ENCODE data around the gene GAREM1.

Gene GAREM1

GRCh38 chr18:32287249-32287648 lies 183.4 kb downstream of the GAREM1 start:
- no peak for DNase-seq

- DNase-seq: no peak
Observed at GRCh38 chr18:32286749-32287148, 183.9 kb downstream of the GAREM1 start.

GRCh38 chr18:32284284-32284683 lies 186.4 kb downstream of the GAREM1 start:
- no peak for DNase-seq

- DNase-seq: no peak
Observed at GRCh38 chr18:32280911-32281310, 189.8 kb downstream of the GAREM1 start.

GRCh38 chr18:32280188-32280783 lies 190.4 kb downstream of the GAREM1 start:
- no peak for DNase-seq

GRCh38 chr18:32278177-32278799 lies 192.4 kb downstream of the GAREM1 start:
- no peak for DNase-seq

- DNase-seq: no peak
Observed at GRCh38 chr18:32277549-32277948, 193.1 kb downstream of the GAREM1 start.

- DNase-seq: no peak
Observed at GRCh38 chr18:32276906-32277305, 193.8 kb downstream of the GAREM1 start.

GRCh38 chr18:32276256-32276655 lies 194.4 kb downstream of the GAREM1 start:
- DNase-seq: no peak

GRCh38 chr18:32275221-32275620 lies 195.5 kb downstream of the GAREM1 start:
- DNase-seq: no peak

- no peak for DNase-seq
Observed at GRCh38 chr18:32274307-32274706, 196.4 kb downstream of the GAREM1 start.

- no peak for DNase-seq
Observed at GRCh38 chr18:32271672-32272208, 198.9 kb downstream of the GAREM1 start.

- DNase-seq: no peak
Observed at GRCh38 chr18:32270341-32270740, 200.3 kb downstream of the GAREM1 start.

- DNase-seq: no peak
Observed at GRCh38 chr18:32267463-32267862, 203.2 kb downstream of the GAREM1 start.

GRCh38 chr18:32264401-32264800 lies 206.3 kb downstream of the GAREM1 start:
- no peak for DNase-seq

GRCh38 chr18:32262092-32262491 lies 208.6 kb downstream of the GAREM1 start:
- DNase-seq: no peak

GRCh38 chr18:32261003-32261402 lies 209.7 kb downstream of the GAREM1 start:
- no peak for DNase-seq

- DNase-seq: no peak
Observed at GRCh38 chr18:32259553-32259952, 211.1 kb downstream of the GAREM1 start.

GRCh38 chr18:32258558-32259204 lies 212.0 kb downstream of the GAREM1 start:
- no peak for DNase-seq

- DNase-seq: no peak
Observed at GRCh38 chr18:32258148-32258547, 212.5 kb downstream of the GAREM1 start.

GRCh38 chr18:32257084-32257785 lies 213.4 kb downstream of the GAREM1 start:
- DNase-seq: no peak

GRCh38 chr18:32255570-32255969 lies 215.1 kb downstream of the GAREM1 start:
- DNase-seq: no peak

GRCh38 chr18:32252141-32252860 lies 218.4 kb downstream of the GAREM1 start:
- no peak for DNase-seq

Data from activated gamma-delta T cell (primary cell).